Measurements from ENCODE around the gene PRTN3. TPM values are rescaled to one million over a fixed set of nuclear protein-coding genes. Genes with fewer than 3 reads are reported as not detected.

The PRTN3 gene
- total RNA-seq, 1 experiment from 2014 or later = 2.7 TPM

GRCh38 chr19:843836-844545 lies 3.2 kb downstream of the PRTN3 start:
- peak overlapping the region; percentile 27 to 55 for H3K4me3 ChIP-seq (replicated peaks in 1 of 2; ENCODE audit: low read depth in 1 of 2, low read length in 2 of 2)
- peak overlapping the region; percentile 32; the same call in 1 of the 2 replicates for H3K9ac ChIP-seq (ENCODE audit: low read length)
- BruUV-seq (replicated peaks) = no TSS peak
- DNase-seq (ENCODE audit: low read depth, low spot score) = no peak
- peak; percentile 57 for ATAC-seq
- H3K79me2 ChIP-seq (ENCODE audit: insufficient read depth, low read length) = no peaks in the 10 kb centered on the region
- peak overlapping the region; percentile 98 for H3K4me2 ChIP-seq (ENCODE audit: low read length)
- no peaks in the 10 kb centered on the region for H4K20me1 ChIP-seq (ENCODE audit: insufficient read depth)
- H3K27ac ChIP-seq (ENCODE audit: low read depth, low read length) = no peak overlapping the region; the same call in 1 of the 2 replicates
- H3K36me3 ChIP-seq (ENCODE audit: control insufficient read depth in 1 of 2, insufficient read depth in 2 of 2, low read length in 2 of 2) = no peaks in the 10 kb centered on the region
- no peaks in the 10 kb centered on the region for H3K9me3 ChIP-seq (ENCODE audit: control insufficient read depth in 1 of 2, insufficient read depth in 1 of 2, low read depth in 1 of 2, low read length in 2 of 2)
- ChIA-PET CTCF (no interaction called here), POLR2A (no interaction called here), RAD21 (ENCODE audit: low non-redundant PET in 1 of 2, low total read pairs in 2 of 2, uncharacterized antibody in 2 of 2, unreplicated experiment in 2 of 2) (no interaction called here)
- no peak overlapping the region for H2AFZ ChIP-seq (ENCODE audit: low read depth, low read length, poor library complexity, severe bottlenecking)
- intact Hi-C loops (cut with micrococcal nuclease) = no loop called here
- TF ChIP-seq JUND (IDR thresholded peaks at IDR 0.05) = no peak
- TF ChIP-seq CEBPB (IDR thresholded peaks at IDR 0.05; ENCODE audit: low read depth) = no peak
- TF ChIP-seq SIN3A (IDR thresholded peaks at IDR 0.05; ENCODE audit: low read depth) = no peak
- TF ChIP-seq CBX3 (IDR thresholded peaks at IDR 0.05; ENCODE audit: low read depth) = no peak
- TF ChIP-seq ZFX (IDR thresholded peaks at IDR 0.05) = no peak
- TF ChIP-seq YY1 (IDR thresholded peaks at IDR 0.05; ENCODE audit: extremely low read depth, insufficient replicate concordance, low read depth, low read length) = no peak
- no peak for TF ChIP-seq ATF3 (IDR thresholded peaks at IDR 0.05)
- TF ChIP-seq REST (IDR thresholded peaks at IDR 0.05; ENCODE audit: low read depth) = no peak
- TF ChIP-seq ELF1 (IDR thresholded peaks at IDR 0.05; ENCODE audit: borderline replicate concordance, low read depth) = no peak
- TF ChIP-seq, protein P1, sequence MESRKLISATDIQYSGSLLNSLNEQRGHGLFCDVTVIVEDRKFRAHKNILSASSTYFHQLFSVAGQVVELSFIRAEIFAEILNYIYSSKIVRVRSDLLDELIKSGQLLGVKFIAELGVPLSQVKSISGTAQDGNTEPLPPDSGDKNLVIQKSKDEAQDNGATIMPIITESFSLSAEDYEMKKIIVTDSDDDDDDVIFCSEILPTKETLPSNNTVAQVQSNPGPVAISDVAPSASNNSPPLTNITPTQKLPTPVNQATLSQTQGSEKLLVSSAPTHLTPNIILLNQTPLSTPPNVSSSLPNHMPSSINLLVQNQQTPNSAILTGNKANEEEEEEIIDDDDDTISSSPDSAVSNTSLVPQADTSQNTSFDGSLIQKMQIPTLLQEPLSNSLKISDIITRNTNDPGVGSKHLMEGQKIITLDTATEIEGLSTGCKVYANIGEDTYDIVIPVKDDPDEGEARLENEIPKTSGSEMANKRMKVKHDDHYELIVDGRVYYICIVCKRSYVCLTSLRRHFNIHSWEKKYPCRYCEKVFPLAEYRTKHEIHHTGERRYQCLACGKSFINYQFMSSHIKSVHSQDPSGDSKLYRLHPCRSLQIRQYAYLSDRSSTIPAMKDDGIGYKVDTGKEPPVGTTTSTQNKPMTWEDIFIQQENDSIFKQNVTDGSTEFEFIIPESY (IDR thresholded peaks at IDR 0.05; ENCODE audit: extremely low read depth, insufficient replicate concordance, low read length) = no peak
- no peak for TF ChIP-seq RAD21 (IDR thresholded peaks at IDR 0.05; ENCODE audit: low read depth)
- no peak for TF ChIP-seq POLR2AphosphoS5 (IDR thresholded peaks at IDR 0.05; ENCODE audit: low read depth, low read length)
- TF ChIP-seq MAX (IDR thresholded peaks at IDR 0.05) = no peak
- no peak for TF ChIP-seq TCF7L2 (IDR thresholded peaks at IDR 0.05; ENCODE audit: borderline replicate concordance, extremely low read depth, insufficient read depth, insufficient read length)
- TF ChIP-seq EZH2 (IDR thresholded peaks at IDR 0.05) = no peak
- H3K9me2 ChIP-seq (ENCODE audit: insufficient read depth) = no peaks in the 10 kb centered on the region
- peaks cover 12 to 19% of the 10 kb centered on the region in 2 experiments; a peak in 3 of 4 replicates for H3K4me1 ChIP-seq (ENCODE audit: control insufficient read depth in 1 of 2, insufficient read depth in 2 of 2, low read length in 2 of 2)
- no peaks in the 10 kb centered on the region; the same call in 1 of the 2 replicates for H3K27me3 ChIP-seq (ENCODE audit: insufficient read depth, low read length)

All from HCT116 (cell line).